ENCODE data around the gene CNGB1. TPM values are rescaled to one million over a fixed set of nuclear protein-coding genes. Genes with fewer than 3 reads are reported as not detected.

CNGB1 gene
- total RNA-seq, 1 donor: not detected

- no peaks in the 10 kb centered on the region for H3K36me3 ChIP-seq (ENCODE audit: insufficient read depth, low read length)
- H3K27me3 ChIP-seq (ENCODE audit: insufficient read depth, low read length): peaks cover 11% of the 10 kb centered on the region
- TF ChIP-seq CTCF (IDR thresholded peaks at IDR 0.05; ENCODE audit: extremely low read depth, low read depth, low read length): no peak
- no peak overlapping the region for H3K4me3 ChIP-seq (ENCODE audit: insufficient read depth, low read length)
- H3K79me2 ChIP-seq (ENCODE audit: insufficient read depth, low read length): no peaks in the 10 kb centered on the region
- no peak overlapping the region for H2AFZ ChIP-seq (ENCODE audit: low read length)
- H3K27ac ChIP-seq (ENCODE audit: low read depth, low read length): no peak overlapping the region
- no peaks in the 10 kb centered on the region for H3K4me1 ChIP-seq (ENCODE audit: insufficient read depth, low read length)
- peak; percentile 62 for DNase-seq (ENCODE audit: insufficient read length, low spot score, missing footprints)
- no peaks in the 10 kb centered on the region for H3K9me3 ChIP-seq (ENCODE audit: low read depth, low read length)
- no peaks in the 10 kb centered on the region for H4K20me1 ChIP-seq (ENCODE audit: insufficient read depth, low read length)
- H3K4me2 ChIP-seq (ENCODE audit: insufficient read depth, low read length): no peak overlapping the region
These were observed 5.4 kb upstream of the CNGB1 start for GRCh38 chr16:57976331-57976796.

GRCh38 chr16:57972306-57972705, 1.4 kb upstream of the CNGB1 start:
- TF ChIP-seq CTCF (IDR thresholded peaks at IDR 0.05; ENCODE audit: extremely low read depth, low read depth, low read length): no peak
- Histone ChIP-seq H3K4me1 (ENCODE audit: insufficient read depth, low read length) (no peaks in the 10 kb centered on the region), H2AFZ (ENCODE audit: low read length) (no peak overlapping the region), H3K27ac (ENCODE audit: low read depth, low read length) (no peak overlapping the region), H3K9me3 (ENCODE audit: low read depth, low read length) (no peaks in the 10 kb centered on the region), H4K20me1 (ENCODE audit: insufficient read depth, low read length) (no peaks in the 10 kb centered on the region), H3K4me2 (ENCODE audit: insufficient read depth, low read length) (no peak overlapping the region), H3K27me3 (ENCODE audit: insufficient read depth, low read length) (peaks cover 15% of the 10 kb centered on the region), H3K79me2 (ENCODE audit: insufficient read depth, low read length) (no peaks in the 10 kb centered on the region), H3K4me3 (ENCODE audit: insufficient read depth, low read length) (no peak overlapping the region), H3K36me3 (ENCODE audit: insufficient read depth, low read length) (no peaks in the 10 kb centered on the region)
- DNase-seq (ENCODE audit: insufficient read length, low spot score, missing footprints): no peak

- no peak for TF ChIP-seq CTCF (IDR thresholded peaks at IDR 0.05; ENCODE audit: extremely low read depth, low read depth, low read length)
- Histone ChIP-seq H2AFZ (ENCODE audit: low read length) (no peak overlapping the region), H3K4me2 (ENCODE audit: insufficient read depth, low read length) (no peak overlapping the region), H3K4me1 (ENCODE audit: insufficient read depth, low read length) (no peaks in the 10 kb centered on the region), H3K9me3 (ENCODE audit: low read depth, low read length) (no peaks in the 10 kb centered on the region), H3K36me3 (ENCODE audit: insufficient read depth, low read length) (no peaks in the 10 kb centered on the region), H3K79me2 (ENCODE audit: insufficient read depth, low read length) (no peaks in the 10 kb centered on the region), H3K4me3 (ENCODE audit: insufficient read depth, low read length) (no peak overlapping the region), H3K27me3 (ENCODE audit: insufficient read depth, low read length) (peaks cover 15% of the 10 kb centered on the region), H3K27ac (ENCODE audit: low read depth, low read length) (no peak overlapping the region), H4K20me1 (ENCODE audit: insufficient read depth, low read length) (no peaks in the 10 kb centered on the region)
- no peak for DNase-seq (ENCODE audit: insufficient read length, low spot score, missing footprints)
These were observed 920 bp upstream of the CNGB1 start for GRCh38 chr16:57971848-57972247.

GRCh38 chr16:57970319-57970718, 609 bp downstream of the CNGB1 start:
- no peak for TF ChIP-seq CTCF (IDR thresholded peaks at IDR 0.05; ENCODE audit: extremely low read depth, low read depth, low read length)
- DNase-seq (ENCODE audit: insufficient read length, low spot score, missing footprints): peak; percentile 5
- Histone ChIP-seq H3K9me3 (ENCODE audit: low read depth, low read length) (no peaks in the 10 kb centered on the region), H3K4me2 (ENCODE audit: insufficient read depth, low read length) (no peak overlapping the region), H3K27ac (ENCODE audit: low read depth, low read length) (no peak overlapping the region), H3K27me3 (ENCODE audit: insufficient read depth, low read length) (peaks cover 15% of the 10 kb centered on the region), H2AFZ (ENCODE audit: low read length) (no peak overlapping the region), H3K36me3 (ENCODE audit: insufficient read depth, low read length) (no peaks in the 10 kb centered on the region), H4K20me1 (ENCODE audit: insufficient read depth, low read length) (no peaks in the 10 kb centered on the region), H3K4me3 (ENCODE audit: insufficient read depth, low read length) (no peak overlapping the region), H3K79me2 (ENCODE audit: insufficient read depth, low read length) (no peaks in the 10 kb centered on the region), H3K4me1 (ENCODE audit: insufficient read depth, low read length) (no peaks in the 10 kb centered on the region)
